Mammary microvascular endothelial cell (primary cell): Measurements from ENCODE around the gene EPPIN. TPM values are rescaled to one million over a fixed set of nuclear protein-coding genes. Genes with fewer than 3 reads are reported as not detected.

Experiments
- total RNA-seq: library from RNA; depleted of rRNA; stranded (reverse); fragments of >200 nt; gene quantifications from 2 replicates; pipeline ENCODE4 v1.2.3, GENCODE V29; 2015

The EPPIN gene
- not detected in 2 replicates for total RNA-seq

GRCh38 chr20:45547206-45547770 is at the start of gene EPPIN:
TSS of gene EPPIN (minus strand) at chr20:45547401. CDS start at chr20:45547357, 44 bp downstream.

GRCh38 chr20:45579184-45579583 is 32.0 kb upstream of the EPPIN start, which contains the start of gene WFDC8:
TSS of gene WFDC8 (minus strand) at chr20:45579284. CDS start at chr20:45579247, 37 bp downstream.

GRCh38 chr20:45539382-45539781 is 7.8 kb downstream of the EPPIN start, which contains the start of gene WFDC6:
TSS of gene WFDC6 (minus strand) at chr20:45539482. CDS start at chr20:45539407, 75 bp downstream.

GRCh38 chr20:45515147-45515913 is 31.9 kb downstream of the EPPIN start, which contains the start of gene SPINT3:
TSS of gene SPINT3 (minus strand) at chr20:45515622. CDS start at chr20:45515608, 14 bp downstream.

Other genes starting within 250 kb of the EPPIN start
- not detected in 2 replicates for gene RBPJL, start 240.6 kb downstream of the EPPIN start, total RNA-seq
- gene MATN4, start 239.1 kb downstream of the EPPIN start, total RNA-seq = 0.20 TPM in 1 of 2 replicates, not detected in the other
- gene SDC4, start 199.0 kb downstream of the EPPIN start, total RNA-seq = 46.2 and 47.0 TPM in 2 replicates
- 21.4 and 29.5 TPM in 2 replicates for gene SYS1, start 184.2 kb downstream of the EPPIN start, total RNA-seq
- gene TP53TG5, start 169.1 kb downstream of the EPPIN start, total RNA-seq = not detected in 2 replicates
- 5.5 and 9.7 TPM in 2 replicates for gene DBNDD2, start 139.1 kb downstream of the EPPIN start, total RNA-seq
- gene PIGT, start 131.3 kb downstream of the EPPIN start, total RNA-seq = 75.6 and 77.7 TPM in 2 replicates
- gene WFDC2, start 77.6 kb downstream of the EPPIN start, total RNA-seq = not detected in 2 replicates
- gene SPINT3, start 31.8 kb downstream of the EPPIN start, total RNA-seq = not detected in 2 replicates
- not detected in 2 replicates for gene WFDC6, start 7.9 kb downstream of the EPPIN start, total RNA-seq
- not detected in 2 replicates for gene WFDC8, start 31.9 kb upstream of the EPPIN start, total RNA-seq
- not detected in 2 replicates for gene WFDC10A, start 82.3 kb upstream of the EPPIN start, total RNA-seq
- not detected in 2 replicates for gene WFDC9, start 83.9 kb upstream of the EPPIN start, total RNA-seq
- gene WFDC11, start 122.8 kb upstream of the EPPIN start, total RNA-seq = not detected in 2 replicates
- not detected in 2 replicates for gene WFDC13, start 154.6 kb upstream of the EPPIN start, total RNA-seq
- not detected in 2 replicates for gene WFDC10B, start 157.6 kb upstream of the EPPIN start, total RNA-seq
- not detected in 2 replicates for gene SPINT4, start 174.9 kb upstream of the EPPIN start, total RNA-seq
- 3.7 TPM in 1 of 2 replicates, not detected in the other for gene WFDC3, start 244.5 kb upstream of the EPPIN start, total RNA-seq
- 30.2 and 32.6 TPM in 2 replicates for gene DNTTIP1, start 244.6 kb upstream of the EPPIN start, total RNA-seq